Parathyroid adenoma (tissue), 2 donors: ENCODE results near the gene IFIT5.
"Not testable (repeated sequence)": the region's sequence is repeated elsewhere in the genome, so short reads cannot be mapped to it uniquely, and the experiment has no call there.

ENCODE experiments used
- H2AFZ ChIP-seq: fragments of 300-600 bp; sonication (generic); one replicate; pipeline ENCODE4 v1.7.0; 2017; ENCODE audit warnings: antibody characterized with exemption, mild to moderate bottlenecking
- H3K27ac ChIP-seq: fragments of 300-600 bp; sonication (generic); one replicate; pipeline ENCODE4 v1.7.0; 2017
- H3K27me3 ChIP-seq: fragments of 300-600 bp; sonication (generic); one replicate; pipeline ENCODE4 v1.7.0; 2017; ENCODE audit warnings: low read length; ENCODE audit not compliant: control insufficient read depth, insufficient read depth
- H3K36me3 ChIP-seq: fragments of 300-600 bp; sonication (generic); one replicate; pipeline ENCODE4 v1.7.0; 2017; ENCODE audit warnings: low read length; ENCODE audit not compliant: control insufficient read depth, insufficient read depth
- H3K4me1 ChIP-seq: fragments of 300-600 bp; sonication (generic); one replicate; pipeline ENCODE4 v1.7.0; 2017; ENCODE audit warnings: control low read depth
- H3K4me2 ChIP-seq: fragments of 300-600 bp; sonication (generic); one replicate; pipeline ENCODE4 v1.7.0; 2017; ENCODE audit warnings: low read length
- H3K4me3 ChIP-seq: fragments of 300-600 bp; sonication (generic); one replicate; pipeline ENCODE4 v1.7.0; 2017; ENCODE audit warnings: low read depth, low read length
- H3K79me2 ChIP-seq: fragments of 300-600 bp; sonication (generic); one replicate; pipeline ENCODE4 v1.7.0; 2017; ENCODE audit warnings: control low read depth
- H3K9ac ChIP-seq: fragments of 300-600 bp; sonication (generic); one replicate; pipeline ENCODE4 v1.7.0; 2017; ENCODE audit warnings: mild to moderate bottlenecking
- H3K9me3 ChIP-seq: fragments of 300-600 bp; sonication (generic); one replicate; pipeline ENCODE4 v1.7.0; 2017; ENCODE audit warnings: low read length; ENCODE audit not compliant: control insufficient read depth
- CTCF ChIP-seq: fragments of 300-600 bp; sonication (generic); IDR thresholded peaks from one replicate; pipeline ENCODE4 v1.7.0; 2017; ENCODE audit warnings: antibody characterized with exemption, mild to moderate bottlenecking
- donor health status: primary hyperparathyroidism.

IFIT5 gene

DNA sequence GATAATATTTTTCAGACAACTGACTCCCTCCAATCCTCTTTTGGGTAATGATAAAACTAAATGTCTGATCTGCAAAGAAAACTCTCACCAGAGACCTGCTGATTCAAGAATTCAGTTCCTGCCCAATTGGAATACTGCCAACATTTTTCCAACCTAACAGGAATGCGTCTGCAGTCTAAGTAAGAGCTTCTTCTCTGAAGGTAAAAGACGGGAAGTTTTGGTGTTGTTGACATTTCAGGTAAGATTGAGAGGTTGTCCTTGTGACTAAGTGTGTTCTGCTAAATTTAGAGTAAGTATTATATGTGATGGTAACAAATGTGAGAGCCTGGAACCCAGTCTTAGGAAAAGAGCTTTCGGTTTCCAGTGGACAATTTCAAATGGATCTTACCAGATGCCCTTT lies 17.6 kb downstream of the IFIT5 start:
- Histone ChIP-seq H3K4me2 (peak overlapping the region; percentile 33), H3K4me3 (peak overlapping the region; percentile 21), H3K79me2 (no peaks in the 10 kb centered on the region), H3K4me1 (peaks cover 4% of the 10 kb centered on the region), H3K9me3 (no peaks in the 10 kb centered on the region), H3K9ac (no peak overlapping the region), H3K27me3 (no peaks in the 10 kb centered on the region), H3K36me3 (no peaks in the 10 kb centered on the region), H3K27ac (no peak overlapping the region), H2AFZ (no peak overlapping the region)
- TF ChIP-seq CTCF: no peak

- Histone ChIP-seq H3K4me2 (no peak overlapping the region), H3K9me3 (no peaks in the 10 kb centered on the region), H3K79me2 (no peaks in the 10 kb centered on the region), H3K36me3 (no peaks in the 10 kb centered on the region), H2AFZ (no peak overlapping the region), H3K27me3 (no peaks in the 10 kb centered on the region), H3K27ac (no peak overlapping the region), H3K9ac (no peak overlapping the region), H3K4me3 (no peak overlapping the region), H3K4me1 (no peaks in the 10 kb centered on the region)
- no peak for TF ChIP-seq CTCF
These were observed 24.2 kb downstream of the IFIT5 start for GRCh38 chr10:89438525-89438924.

DNA sequence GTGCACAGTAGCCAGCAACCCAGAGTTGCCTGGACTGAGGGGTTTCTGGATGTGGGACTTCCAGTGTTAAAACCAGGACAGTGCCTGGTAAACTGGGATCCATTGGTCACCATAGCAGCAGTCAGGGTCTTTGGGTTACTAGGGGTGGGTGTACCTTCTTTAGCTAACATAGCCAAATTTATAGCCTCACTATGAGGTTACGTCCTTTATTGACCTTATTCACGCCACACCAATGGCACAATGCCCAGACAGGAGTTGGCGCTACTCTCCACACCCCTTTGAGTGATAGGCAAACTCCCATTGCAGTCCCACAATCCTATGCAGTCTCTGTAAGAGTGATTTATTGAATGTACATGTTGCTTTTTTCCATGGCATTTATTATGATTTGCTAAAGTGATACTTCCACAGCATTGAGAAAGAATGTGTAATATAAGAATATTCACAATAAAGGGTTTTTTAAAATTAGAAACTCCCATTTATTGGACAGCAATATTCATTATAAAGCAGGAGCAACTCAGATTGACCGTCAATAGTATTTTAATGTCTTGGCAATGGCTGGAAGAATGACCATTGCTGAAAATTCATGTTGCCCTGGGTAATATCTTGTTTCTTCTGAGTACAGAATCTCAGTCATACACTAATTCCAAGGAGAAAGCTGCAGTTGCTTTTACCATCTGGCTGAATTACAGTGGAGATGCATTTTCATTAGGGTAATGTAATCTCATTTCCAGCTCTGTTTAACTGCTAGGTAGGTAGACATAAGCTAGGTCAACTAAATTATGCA lies 26.1 kb downstream of the IFIT5 start:
- H3K36me3 ChIP-seq: no peaks in the 10 kb centered on the region
- no peak for TF ChIP-seq CTCF
- H3K4me2 ChIP-seq: no peak overlapping the region
- no peaks in the 10 kb centered on the region for H3K79me2 ChIP-seq
- no peaks in the 10 kb centered on the region for H3K27me3 ChIP-seq
- H3K27ac ChIP-seq: no peak overlapping the region
- no peaks in the 10 kb centered on the region for H3K4me1 ChIP-seq
- no peak overlapping the region for H2AFZ ChIP-seq
- H3K9me3 ChIP-seq: no peaks in the 10 kb centered on the region
- H3K4me3 ChIP-seq: no peak overlapping the region
- H3K9ac ChIP-seq: no peak overlapping the region

GRCh38 chr10:89442289-89442688 lies 27.9 kb downstream of the IFIT5 start:
- Histone ChIP-seq H3K27ac (no peak overlapping the region), H3K9ac (no peak overlapping the region), H3K4me2 (no peak overlapping the region), H3K27me3 (no peaks in the 10 kb centered on the region), H3K4me1 (no peaks in the 10 kb centered on the region), H3K36me3 (no peaks in the 10 kb centered on the region), H3K4me3 (no peak overlapping the region), H2AFZ (no peak overlapping the region), H3K79me2 (no peaks in the 10 kb centered on the region), H3K9me3 (no peaks in the 10 kb centered on the region)
- TF ChIP-seq CTCF: no peak

GRCh38 chr10:89444819-89445218 lies 30.5 kb downstream of the IFIT5 start:
- H3K36me3 ChIP-seq, H3K79me2 ChIP-seq, H3K27me3 ChIP-seq, H3K4me3 ChIP-seq, H2AFZ ChIP-seq, H3K4me1 ChIP-seq, H3K9me3 ChIP-seq, H3K4me2 ChIP-seq, H3K9ac ChIP-seq, H3K27ac ChIP-seq: not testable (repeated sequence)
